T-helper 1 cell treated with Interleukin-12 subunit alpha and Interleukin-12 subunit beta and Interleukin-4 antibody, amounts not matched to agents 30 ng/mL and 1 ng/mL, for 36 hours (primary cell): ENCODE measurements around the gene HTR7. TPM values are rescaled to one million over a fixed set of nuclear protein-coding genes. Genes with fewer than 3 reads are reported as not detected.
"Not testable (repeated sequence)": the region's sequence is repeated elsewhere in the genome, so short reads cannot be mapped to it uniquely, and the experiment has no call there.

Source experiments
- intact Hi-C: fragments of 100-400 bp; cut with micrococcal nuclease; formaldehyde crosslinking; loops from one replicate; pipeline ENCODE4 v1.15.1; 2024
- total RNA-seq: library from RNA; stranded (reverse); gene quantifications from 2 replicates; pipeline ENCODE4 v1.2.3, GENCODE V29; 2022

Gene HTR7
- total RNA-seq, 1 donor from 2014 or later: not detected

- intact Hi-C loops: loop anchor here (1.0 kb wide), 1 partner anchor 12 kb away; the partner anchor contains the start of gene RPP30
Observed at GRCh38 chr10:90859321-90859751, 1.5 kb upstream of the HTR7 start.

GRCh38 chr10:90858461-90858968, 676 bp upstream of the HTR7 start:
- intact Hi-C loops: no loop called here

- intact Hi-C loops: no loop called here
Observed at GRCh38 chr10:90856964-90857634, 740 bp downstream of the HTR7 start.

- intact Hi-C loops: no loop called here
Observed at GRCh38 chr10:90856261-90856660, 1.6 kb downstream of the HTR7 start.

GRCh38 chr10:90855126-90855525, 2.7 kb downstream of the HTR7 start:
- intact Hi-C loops: no loop called here

GRCh38 chr10:90849956-90850749, 7.7 kb downstream of the HTR7 start:
- intact Hi-C loops: no loop called here

- intact Hi-C loops: no loop called here
Observed at GRCh38 chr10:90847436-90847835, 10.4 kb downstream of the HTR7 start.

- intact Hi-C loops: no loop called here
Observed at GRCh38 chr10:90846746-90847145, 11.1 kb downstream of the HTR7 start.

GRCh38 chr10:90845726-90846125, 12.1 kb downstream of the HTR7 start:
- intact Hi-C loops: no loop called here

- intact Hi-C loops: no loop called here
Observed at GRCh38 chr10:90842725-90843124, 15.1 kb downstream of the HTR7 start.

- intact Hi-C loops: no loop called here
Observed at GRCh38 chr10:90837486-90837885, 20.4 kb downstream of the HTR7 start.

GRCh38 chr10:90834326-90834725, 23.5 kb downstream of the HTR7 start:
- intact Hi-C loops: no loop called here

GRCh38 chr10:90832111-90832510, 25.7 kb downstream of the HTR7 start:
- intact Hi-C loops: no loop called here

GRCh38 chr10:90822508-90822907, 35.3 kb downstream of the HTR7 start:
- intact Hi-C loops: no loop called here

GRCh38 chr10:90821864-90822263, 36.0 kb downstream of the HTR7 start:
- intact Hi-C loops: not testable (repeated sequence)

- intact Hi-C loops: no loop called here
Observed at GRCh38 chr10:90819911-90820310, 37.9 kb downstream of the HTR7 start.

GRCh38 chr10:90818736-90819135, 39.1 kb downstream of the HTR7 start:
- intact Hi-C loops: no loop called here

GRCh38 chr10:90817128-90817889, 40.5 kb downstream of the HTR7 start:
- intact Hi-C loops: no loop called here

- intact Hi-C loops: no loop called here
Observed at GRCh38 chr10:90816466-90816865, 41.4 kb downstream of the HTR7 start.

GRCh38 chr10:90813594-90814365, 44.1 kb downstream of the HTR7 start:
- intact Hi-C loops: no loop called here

GRCh38 chr10:90807106-90807505, 50.7 kb downstream of the HTR7 start:
- intact Hi-C loops: not testable (repeated sequence)
